Keratinocyte (primary cell): Measurements from ENCODE around the gene INTS3. TPM values are rescaled to one million over a fixed set of nuclear protein-coding genes. Genes with fewer than 3 reads are reported as not detected.

Source experiments
- DNase-seq: peaks from one replicate; pipeline ENCODE4 v3.0.0-alpha.2; 2011; ENCODE audit warnings: low read depth, missing footprints, low spot score
- FAIRE-seq: peaks from 2 replicates; lab custom pipeline; 2011; peaks lifted over from hg19 to GRCh38; lab: Jason Lieb, UNC
- H2AFZ ChIP-seq: 2 replicates; pipeline ENCODE4 v1.6.0; 2012; ENCODE audit warnings: low read length, control low read depth, inconsistent platforms; ENCODE audit not compliant: control insufficient read depth
- H3K27ac ChIP-seq: 2 replicates; pipeline ENCODE4 v1.5.1; 2011; ENCODE audit warnings: low read length; ENCODE audit not compliant: control insufficient read depth, insufficient read depth
- H3K27me3 ChIP-seq: 3 replicates; pipeline ENCODE4 v1.6.0; 2011; ENCODE audit warnings: low read length; ENCODE audit not compliant: control insufficient read depth, insufficient read depth; ENCODE audit errors: extremely low read depth
- H3K36me3 ChIP-seq, 2 experiments: 2 replicates in 1 of 2; 3 replicates in 1 of 2; pipeline ENCODE4 v1.5.1; 2011; ENCODE audit warnings: low read length in 2 of 2, mild to moderate bottlenecking in 1 of 2; ENCODE audit not compliant: control insufficient read depth in 2 of 2, insufficient read depth in 2 of 2; ENCODE audit errors: extremely low read depth in 1 of 2
- H3K4me1 ChIP-seq: 3 replicates; pipeline ENCODE4 v1.5.1; 2011; ENCODE audit warnings: low read length; ENCODE audit not compliant: control insufficient read depth, insufficient read depth; ENCODE audit errors: extremely low read depth
- H3K4me2 ChIP-seq: 3 replicates; pipeline ENCODE4 v1.6.0; 2011; ENCODE audit warnings: low read depth, low read length; ENCODE audit not compliant: control insufficient read depth, insufficient read depth; ENCODE audit errors: extremely low read depth
- H3K4me3 ChIP-seq, 3 experiments: fragments of 200-600 bp in 1 of 3; sonication (generic) in 1 of 3; 2 replicates in 2 of 3; 3 replicates in 1 of 3; pipeline ENCODE4 v1.5.1; 2011 to 2016; ENCODE audit warnings: low read length in 3 of 3, mild to moderate bottlenecking in 3 of 3, control low read depth in 2 of 3, inconsistent platforms in 1 of 3, low read depth in 1 of 3, mixed read lengths in 1 of 3, mixed run types in 1 of 3, moderate library complexity in 1 of 3; ENCODE audit not compliant: control insufficient read depth in 2 of 3, insufficient read depth in 2 of 3; ENCODE audit errors: extremely low read depth in 1 of 3
- H3K79me2 ChIP-seq: 2 replicates; pipeline ENCODE4 v1.6.0; 2012; ENCODE audit warnings: low read length; ENCODE audit not compliant: control insufficient read depth, insufficient read depth
- H3K9ac ChIP-seq: 3 replicates; pipeline ENCODE4 v1.6.0; 2011; ENCODE audit warnings: low read length; ENCODE audit not compliant: control insufficient read depth, insufficient read depth; ENCODE audit errors: extremely low read depth
- H3K9me1 ChIP-seq: 3 replicates; pipeline ENCODE4 v1.6.0; 2011; ENCODE audit warnings: low read length; ENCODE audit not compliant: control insufficient read depth, insufficient read depth; ENCODE audit errors: extremely low read depth
- H3K9me3 ChIP-seq: 2 replicates; pipeline ENCODE4 v1.5.1; 2012; ENCODE audit warnings: low read depth, low read length; ENCODE audit not compliant: control insufficient read depth
- H4K20me1 ChIP-seq: 3 replicates; pipeline ENCODE4 v1.6.0; 2011; ENCODE audit warnings: low read length; ENCODE audit not compliant: control insufficient read depth, insufficient read depth; ENCODE audit errors: extremely low read depth
- CTCF ChIP-seq, 3 experiments: IDR thresholded peaks in 1 of 3; conservative IDR thresholded peaks in 1 of 3; optimal IDR thresholded peaks in 1 of 3; 2 replicates in 2 of 3; 3 replicates in 1 of 3; pipeline versions ENCODE3 to v1.5.1; 2011; ENCODE audit warnings: low read length in 3 of 3, mild to moderate bottlenecking in 3 of 3, moderate library complexity in 2 of 3, control low read depth in 1 of 3, inconsistent platforms in 1 of 3; ENCODE audit not compliant: insufficient read depth in 2 of 3; ENCODE audit errors: extremely low read depth in 1 of 3
- EZH2 ChIP-seq: IDR thresholded peaks from one replicate; pipeline ENCODE4 v1.6.1; 2012; ENCODE audit warnings: inconsistent platforms, mild to moderate bottlenecking, low read length, moderate library complexity
- dilution Hi-C: fragments of 300-500 bp; cut with MboI; formaldehyde crosslinking; loops from one replicate; pipeline ENCODE4 v1.7.0; 2020; ENCODE audit warnings: low sequenced_read_pairs; ENCODE audit not compliant: extremely low pct_ligation_motif_present
- polyA plus RNA-seq, 5 experiments: library from polyadenylated mRNA; depleted of rRNA in 3 of 5; stranded (reverse) in 3 of 5; stranded (forward) in 1 of 5; unstranded in 1 of 5; fragments of >200 nt; gene quantifications; 1 replicate in 1 of 5; 2 replicates in 3 of 5; 3 replicates in 1 of 5; pipeline versions ENCODE4 v1.2.1 to v1.2.3, GENCODE V29; 2011 to 2012; ENCODE audit warnings: missing spikeins in 2 of 5, low read depth in 1 of 5, low replicate concordance in 1 of 5

Gene INTS3
- polyA plus RNA-seq, 1 donor (not counting 4 experiments of a cell fraction or from before 2014, with no cell fraction given): 24.6 TPM

- TF ChIP-seq CTCF (optimal IDR thresholded peaks at IDR 0.05 in 1 of 3, IDR thresholded peaks at IDR 0.05 in 1 of 3, conservative IDR thresholded peaks at IDR 0.05 in 1 of 3; ENCODE audit: extremely low read depth in 1 of 3, insufficient read depth in 2 of 3, low read length in 3 of 3) (no peak), EZH2 (no peak)
- no peaks in the 10 kb centered on the region for H3K27me3 ChIP-seq
- no peak overlapping the region for H3K4me2 ChIP-seq
- DNase-seq (no peak), FAIRE-seq (no peak)
- peaks cover 0 to 3% of the 10 kb centered on the region in 2 experiments for H3K36me3 ChIP-seq
- H3K4me1 ChIP-seq: peaks cover 19% of the 10 kb centered on the region
- no peaks in the 10 kb centered on the region for H3K9me1 ChIP-seq
- no peaks in the 10 kb centered on the region for H3K9me3 ChIP-seq
- dilution Hi-C loops: no loop called here
- no peak overlapping the region for H3K4me3 ChIP-seq
- H3K27ac ChIP-seq: no peak overlapping the region
- no peak overlapping the region for H2AFZ ChIP-seq
- H3K79me2 ChIP-seq: no peaks in the 10 kb centered on the region
- H3K9ac ChIP-seq: no peak overlapping the region
- H4K20me1 ChIP-seq: no peaks in the 10 kb centered on the region
Measured at GRCh38 chr1:153778051-153778823, 50.4 kb downstream of the INTS3 start.

GRCh38 chr1:153778824-153779519 is 51.1 kb downstream of the INTS3 start:
- dilution Hi-C loops: no loop called here
- H3K9me1 ChIP-seq: no peaks in the 10 kb centered on the region
- H3K4me1 ChIP-seq: peaks cover 22% of the 10 kb centered on the region
- TF ChIP-seq CTCF (optimal IDR thresholded peaks at IDR 0.05 in 1 of 3, IDR thresholded peaks at IDR 0.05 in 1 of 3, conservative IDR thresholded peaks at IDR 0.05 in 1 of 3; ENCODE audit: extremely low read depth in 1 of 3, insufficient read depth in 2 of 3, low read length in 3 of 3): no peak
- no peak for TF ChIP-seq EZH2
- no peaks in the 10 kb centered on the region for H3K36me3 ChIP-seq
- H3K9me3 ChIP-seq: no peaks in the 10 kb centered on the region
- no peak for DNase-seq
- H2AFZ ChIP-seq: no peak overlapping the region
- FAIRE-seq: no peak
- no peaks in the 10 kb centered on the region for H4K20me1 ChIP-seq
- H3K4me2 ChIP-seq: no peak overlapping the region
- no peaks in the 10 kb centered on the region for H3K79me2 ChIP-seq
- H3K27ac ChIP-seq: no peak overlapping the region
- no peak overlapping the region for H3K9ac ChIP-seq
- no peak overlapping the region for H3K4me3 ChIP-seq
- H3K27me3 ChIP-seq: no peaks in the 10 kb centered on the region
